GM23248 (cell line): ENCODE measurements around the gene METTL23. TPM values are rescaled to one million over a fixed set of nuclear protein-coding genes. Genes with fewer than 3 reads are reported as not detected.

Experiments
- DNase-seq: peaks from one replicate; pipeline ENCODE4 v3.0.0-alpha.2; 2015
- H2AFZ ChIP-seq: fragments of 200-600 bp; sonication (generic); 2 replicates; pipeline ENCODE4 v1.6.1; 2016; ENCODE audit warnings: antibody characterized with exemption
- H3F3A ChIP-seq: fragments of 200-600 bp; sonication (generic); 2 replicates; pipeline ENCODE4 v1.6.1; 2016; ENCODE audit warnings: mild to moderate bottlenecking, antibody characterized with exemption, mixed run types; ENCODE audit not compliant: insufficient read depth
- H3K27ac ChIP-seq: fragments of 200-600 bp; sonication (generic); 2 replicates; pipeline ENCODE4 v1.5.1; 2016; ENCODE audit warnings: mild to moderate bottlenecking
- H3K27me3 ChIP-seq: fragments of 200-600 bp; sonication (generic); replicated peaks from 2 replicates; pipeline ENCODE4 v1.6.1; 2016; ENCODE audit warnings: mild to moderate bottlenecking; ENCODE audit not compliant: insufficient read depth
- H3K36me3 ChIP-seq: fragments of 200-600 bp; sonication (generic); 2 replicates; pipeline ENCODE4 v1.6.1; 2016; ENCODE audit warnings: low read depth, mild to moderate bottlenecking
- H3K4me1 ChIP-seq: fragments of 200-600 bp; sonication (generic); 2 replicates; pipeline ENCODE4 v1.6.1; 2016; ENCODE audit warnings: mild to moderate bottlenecking; ENCODE audit not compliant: insufficient read depth
- H3K4me2 ChIP-seq: fragments of 200-600 bp; sonication (generic); one replicate; pipeline ENCODE4 v1.6.1; 2016; ENCODE audit warnings: mild to moderate bottlenecking; ENCODE audit not compliant: unreplicated experiment
- H3K4me3 ChIP-seq: fragments of 200-600 bp; sonication (generic); 2 replicates; pipeline ENCODE4 v1.5.1; 2016; ENCODE audit warnings: mild to moderate bottlenecking
- H3K79me2 ChIP-seq: fragments of 200-600 bp; sonication (generic); 2 replicates; pipeline ENCODE4 v1.6.1; 2016; ENCODE audit warnings: mild to moderate bottlenecking; ENCODE audit not compliant: insufficient read depth
- H3K9ac ChIP-seq: fragments of 200-600 bp; sonication (generic); 2 replicates; pipeline ENCODE4 v1.6.1; 2016; ENCODE audit warnings: mild to moderate bottlenecking
- H3K9me2 ChIP-seq: fragments of 200-600 bp; sonication (generic); 2 replicates; pipeline ENCODE4 v1.6.1; 2016; ENCODE audit warnings: mixed run types, mild to moderate bottlenecking, moderate library complexity; ENCODE audit not compliant: insufficient read depth
- H3K9me3 ChIP-seq: fragments of 200-600 bp; sonication (generic); one replicate; pipeline ENCODE4 v1.6.1; 2017; ENCODE audit warnings: low read depth
- H4K20me1 ChIP-seq: fragments of 200-600 bp; sonication (generic); 2 replicates; pipeline ENCODE4 v1.6.0; 2016; ENCODE audit not compliant: insufficient read depth
- EZH2 ChIP-seq: fragments of 200-600 bp; sonication (generic); IDR thresholded peaks from 2 replicates; pipeline ENCODE4 v1.6.1; 2018; ENCODE audit warnings: antibody characterized with exemption, mild to moderate bottlenecking; ENCODE audit not compliant: insufficient read depth, poor library complexity, severe bottlenecking
- EZH2phosphoT487 ChIP-seq: fragments of 200-600 bp; sonication (generic); IDR thresholded peaks from 2 replicates; pipeline ENCODE4 v1.6.1; 2018; ENCODE audit warnings: antibody characterized with exemption, moderate library complexity, mild to moderate bottlenecking, low read depth; ENCODE audit not compliant: insufficient read depth
- WGBS, 2 experiments: methylation state at CpG; one replicate each; pipeline ENCODE4 v1.1.6; 2015 to 2017; ENCODE audit warnings: low lambda C conversion rate in 2 of 2, low coverage in 1 of 2; ENCODE audit errors: missing lambda C conversion rate in 2 of 2; 5-methylcytosine and 5-hydroxymethylcytosine counted together
- in situ Hi-C: fragments of 300-500 bp; cut with MboI; formaldehyde crosslinking; loops from 2 replicates; pipeline ENCODE4 v1.15.0; 2020
- polyA plus RNA-seq: library from polyadenylated mRNA; unstranded; fragments of >200 nt; fragmentation: Nextera tagmentation; extraction: Ambion mirVana; gene quantifications from 2 replicates; pipeline ENCODE4 v1.2.1, GENCODE V29; 2016
- total RNA-seq: library from RNA; depleted of rRNA; stranded (reverse); fragments of >200 nt; shearing (Covaris generic); gene quantifications from 2 replicates; pipeline ENCODE4 v1.2.3, GENCODE V29; 2014

METTL23 gene
- total and polyA plus RNA-seq, 2 experiments from 2014 or later, result 35.6 to 54.8 TPM

DNA sequence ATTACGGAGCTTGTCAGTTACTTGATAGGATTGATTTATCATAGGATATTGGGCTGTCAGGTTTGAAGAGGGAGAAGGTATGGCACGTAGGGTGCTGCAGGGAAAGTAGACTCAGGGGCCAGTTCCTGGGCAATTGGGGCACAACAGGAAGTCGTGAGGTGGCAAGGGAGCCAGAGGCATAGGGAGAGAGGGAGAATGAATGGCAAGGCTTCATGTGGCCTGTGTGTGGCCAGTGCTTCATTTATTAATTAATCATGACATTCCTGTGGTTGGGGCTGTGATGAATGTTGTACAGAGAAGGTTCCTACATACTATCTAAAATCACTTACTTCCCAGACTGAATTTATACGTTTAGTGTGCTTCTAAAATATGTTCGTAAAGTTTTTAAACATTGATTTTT is 30.6 kb downstream of the METTL23 start:
- Histone ChIP-seq H3K27ac (no peak overlapping the region), H3K36me3 (0 out of 2 replicates have a peak, but pooled peaks cover 6% of the 10 kb centered on the region), H3K4me2 (no peak overlapping the region), H3K9me2 (no peaks in the 10 kb centered on the region), H3K27me3 (no peaks in the 10 kb centered on the region), H3K4me1 (no peaks in the 10 kb centered on the region), H3K9me3 (no peaks in the 10 kb centered on the region), H2AFZ (no peak overlapping the region), H3F3A (no peaks in the 10 kb centered on the region), H4K20me1 (no peaks in the 10 kb centered on the region), H3K9ac (no peak overlapping the region), H3K4me3 (no peak overlapping the region), H3K79me2 (no peaks in the 10 kb centered on the region)
- TF ChIP-seq EZH2 (no peak), EZH2phosphoT487 (no peak)
- no peak for DNase-seq
- in situ Hi-C loops, result no loop called here
- WGBS, 2 experiments, result 98 to 99% methylated on average over 5 of the region's 5 CpGs

GRCh38 chr17:76758570-76758969 is 31.9 kb downstream of the METTL23 start:
- H3K79me2 ChIP-seq, result no peaks in the 10 kb centered on the region
- H3K27ac ChIP-seq, result no peak overlapping the region
- H3K4me3 ChIP-seq, result no peak overlapping the region
- H3K9me3 ChIP-seq, result no peaks in the 10 kb centered on the region
- H3K36me3 ChIP-seq, result 0 out of 2 replicates have a peak, but pooled peaks cover 6% of the 10 kb centered on the region
- 98 to 99% methylated on average over 3 of the region's 3 CpGs for WGBS, 2 experiments
- H3K9me2 ChIP-seq, result no peaks in the 10 kb centered on the region
- H3K4me2 ChIP-seq, result no peak overlapping the region
- no peak overlapping the region for H3K9ac ChIP-seq
- H4K20me1 ChIP-seq, result no peaks in the 10 kb centered on the region
- no peak for TF ChIP-seq EZH2phosphoT487
- TF ChIP-seq EZH2, result no peak
- H3K27me3 ChIP-seq, result no peaks in the 10 kb centered on the region
- DNase-seq, result no peak
- no peaks in the 10 kb centered on the region for H3F3A ChIP-seq
- in situ Hi-C loops, result no loop called here
- no peak overlapping the region for H2AFZ ChIP-seq
- no peaks in the 10 kb centered on the region for H3K4me1 ChIP-seq

GRCh38 chr17:76772842-76773525 is 46.3 kb downstream of the METTL23 start:
- Histone ChIP-seq H3K9ac (peak overlapping the region; percentile 75), H3K4me3 (peak overlapping the region; percentile 59)
- TF ChIP-seq EZH2, result no peak
- no peak for TF ChIP-seq EZH2phosphoT487

GRCh38 chr17:76775021-76775600 is 48.5 kb downstream of the METTL23 start:
- no peak for DNase-seq
- no peak overlapping the region for H3K4me3 ChIP-seq
- peaks cover 22% of the 10 kb centered on the region for H3F3A ChIP-seq
- TF ChIP-seq EZH2 (no peak), EZH2phosphoT487 (no peak)
- no peak overlapping the region for H3K9ac ChIP-seq
- no peaks in the 10 kb centered on the region for H4K20me1 ChIP-seq
- peaks cover 21% of the 10 kb centered on the region for H3K36me3 ChIP-seq
- H3K4me2 ChIP-seq, result no peak overlapping the region
- peaks cover 12% of the 10 kb centered on the region for H3K4me1 ChIP-seq
- in situ Hi-C loops, result no loop called here
- H3K9me2 ChIP-seq, result no peaks in the 10 kb centered on the region
- no peaks in the 10 kb centered on the region for H3K9me3 ChIP-seq
- H2AFZ ChIP-seq, result no peak overlapping the region
- H3K27ac ChIP-seq, result no peak overlapping the region
- H3K79me2 ChIP-seq, result no peaks in the 10 kb centered on the region
- WGBS, 2 experiments, result 86 to 89% methylated on average over 10 of the region's 10 CpGs
- H3K27me3 ChIP-seq, result no peaks in the 10 kb centered on the region

More at GRCh38 chr17:76772842-76773525, 46.3 kb downstream of the METTL23 start:
- peaks cover 12% of the 10 kb centered on the region for H3K4me1 ChIP-seq
- peak overlapping the region; percentile 89 for H3K27ac ChIP-seq
- no peaks in the 10 kb centered on the region for H3K9me3 ChIP-seq
- H3K4me2 ChIP-seq, result peak overlapping the region; percentile 89
- 1 to 2% methylated on average over 6 of the region's 6 CpGs for WGBS, 2 experiments
- H2AFZ ChIP-seq, result peak overlapping the region; percentile 75
- H3K9me2 ChIP-seq, result no peaks in the 10 kb centered on the region
- peaks cover 22% of the 10 kb centered on the region for H3F3A ChIP-seq
- peaks cover 24% of the 10 kb centered on the region for H3K36me3 ChIP-seq
- in situ Hi-C loops, result no loop called here
- DNase-seq, result peak; percentile 96
- H3K27me3 ChIP-seq, result no peaks in the 10 kb centered on the region
- H4K20me1 ChIP-seq, result no peaks in the 10 kb centered on the region
- no peaks in the 10 kb centered on the region for H3K79me2 ChIP-seq
